Stomach (tissue), 4 donors: ENCODE results near the gene BEST1.

Experiments
- CTCF ChIP-seq, 7 experiments: fragments of 450-650 bp in 4 of 7; fragments of 200-600 bp in 3 of 7; sonication (generic) in 3 of 7; IDR thresholded peaks; one replicate each; pipeline ENCODE4 v1.5.1; 2016 to 2019; ENCODE audit warnings: antibody characterized with exemption in 7 of 7, control low read depth in 2 of 7, mild to moderate bottlenecking in 1 of 7
- POLR2AphosphoS5 ChIP-seq, 3 donors: sonication (generic); formaldehyde crosslinking; IDR thresholded peaks; one replicate each; pipeline ENCODE4 v1.6.1; 2016; ENCODE audit warnings: antibody characterized with exemption in 3 of 3

GRCh38 chr11:61914471-61915171, 35.5 kb upstream of the BEST1 start:
- TF ChIP-seq CTCF (IDR thresholded peaks at IDR 0.05) (no peak), POLR2AphosphoS5 (IDR thresholded peaks at IDR 0.05) (no peak)
